SK-N-MC (cell line): ENCODE results near the gene CCL3.

Source experiments
- EZH2 ChIP-seq: fragments of 200-600 bp; sonication (generic); IDR thresholded peaks from one replicate; pipeline ENCODE4 v1.6.1; 2017; ENCODE audit warnings: antibody characterized with exemption
- FOXP2 ChIP-seq: optimal IDR thresholded peaks from 2 replicates; pipeline ENCODE3; 2011; ENCODE audit warnings: mild to moderate bottlenecking, moderate library complexity; ENCODE audit not compliant: insufficient read depth; ENCODE audit errors: extremely low read length, control extremely low read depth
- POLR2AphosphoS5 ChIP-seq: IDR thresholded peaks from 2 replicates; pipeline ENCODE4 v1.6.1; 2012; ENCODE audit warnings: mild to moderate bottlenecking, low read depth, low read length, borderline replicate concordance

DNA sequence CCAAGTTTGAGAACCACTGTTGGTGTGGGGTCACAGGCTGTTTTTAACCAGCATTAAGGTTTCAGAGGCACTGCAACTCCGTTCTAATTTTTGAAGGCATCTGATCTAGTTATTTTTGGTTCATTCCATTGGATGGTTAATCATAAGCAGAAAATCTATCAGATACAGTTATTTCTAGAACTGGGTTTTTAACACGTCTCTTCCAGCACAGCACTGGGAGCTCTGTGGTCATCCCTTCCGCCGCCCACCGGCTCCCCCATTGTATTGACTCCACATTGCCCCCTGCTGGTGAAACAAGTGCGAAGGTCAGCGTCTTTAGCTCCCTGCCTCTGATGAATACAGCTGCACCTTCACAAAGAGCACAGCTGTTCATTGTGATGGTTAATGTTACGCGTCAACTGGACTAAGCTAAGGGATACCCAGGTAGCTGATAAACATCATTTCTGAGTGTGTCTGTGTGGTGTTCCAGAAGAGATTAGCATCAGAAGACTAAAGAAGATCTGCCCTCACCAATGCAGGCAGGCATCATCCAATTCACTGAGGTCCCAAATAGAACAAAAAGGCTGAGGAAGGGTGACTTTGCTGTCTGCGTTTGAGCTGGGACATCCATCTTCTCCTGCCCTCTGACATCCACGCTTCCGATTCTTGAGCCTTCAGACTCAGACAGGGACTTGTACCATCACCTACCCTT is 17.4 kb downstream of the CCL3 start:
- TF ChIP-seq FOXP2: no peak
- TF ChIP-seq POLR2AphosphoS5: no peak
- no peak for TF ChIP-seq EZH2
